ENCODE data around the gene TAF12.
"Not testable (repeated sequence)": the region's sequence is repeated elsewhere in the genome, so short reads cannot be mapped to it uniquely, and the experiment has no call there.

Gene TAF12, protein sequence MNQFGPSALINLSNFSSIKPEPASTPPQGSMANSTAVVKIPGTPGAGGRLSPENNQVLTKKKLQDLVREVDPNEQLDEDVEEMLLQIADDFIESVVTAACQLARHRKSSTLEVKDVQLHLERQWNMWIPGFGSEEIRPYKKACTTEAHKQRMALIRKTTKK

DNA sequence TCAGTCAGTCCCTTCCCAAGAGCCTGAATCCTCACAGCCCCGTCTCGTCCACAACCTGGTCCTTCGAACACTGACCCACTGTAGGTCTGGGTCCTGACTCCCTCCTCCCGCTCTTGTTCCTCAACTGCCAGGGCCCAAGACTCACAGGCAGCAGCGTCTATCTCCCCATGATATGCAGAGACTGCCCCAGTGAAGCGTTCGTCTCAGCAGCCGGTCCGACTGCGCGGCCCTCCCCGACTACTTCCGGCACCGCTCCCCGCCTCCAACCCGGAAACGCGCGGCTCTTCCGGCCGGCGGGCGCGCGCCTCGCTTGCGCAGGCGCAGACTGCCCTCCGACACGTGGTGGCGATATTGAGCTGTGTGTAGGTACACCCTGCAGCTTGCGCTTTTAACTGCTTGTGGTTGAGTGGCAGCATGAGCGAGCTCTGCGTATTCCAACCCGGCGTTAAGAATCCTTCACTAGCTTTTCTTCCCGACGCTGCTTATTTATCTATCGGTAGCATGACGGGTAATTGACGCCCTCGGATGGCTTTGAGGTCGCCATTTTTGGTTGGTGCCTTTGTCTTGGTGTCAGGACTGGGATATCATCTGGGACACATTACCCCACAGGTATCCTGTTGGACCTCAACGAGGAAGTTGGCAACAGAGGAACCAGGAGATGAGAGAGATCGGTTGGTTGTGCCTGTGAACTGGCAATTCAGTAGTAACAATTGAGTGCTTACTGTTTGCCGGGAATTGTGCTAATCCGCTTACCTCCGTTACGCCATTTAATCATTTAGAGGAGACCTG, at the start of gene TAF12:
Gene TAF12 (minus strand): TSS at position 221 of the 789 bp plus-strand sequence. CDS start 20,986 bp downstream, outside the sequence.
- peak; percentile 44 to 96 (median 89) for DNase-seq

DNA sequence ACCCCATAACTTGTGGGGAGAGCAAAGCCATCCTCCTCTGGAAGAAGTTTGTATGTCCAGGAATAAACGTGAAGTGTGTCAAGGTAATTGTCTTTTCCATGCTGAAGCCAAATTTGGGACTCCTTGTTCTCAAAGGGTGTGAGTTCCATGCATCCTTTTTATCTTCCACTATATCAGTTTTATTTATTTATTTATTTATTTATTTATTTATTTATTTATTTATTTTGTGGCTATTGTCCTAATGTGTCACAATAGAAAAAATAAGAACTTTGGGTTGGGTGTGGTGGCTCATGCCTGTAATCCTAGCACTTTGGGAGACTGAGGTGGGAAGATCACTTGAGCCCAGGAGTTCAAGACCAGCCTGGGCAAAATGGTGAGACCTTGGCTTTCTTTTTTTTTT, 48.8 kb upstream of the TAF12 start:
- not testable (repeated sequence) for DNase-seq

DNA sequence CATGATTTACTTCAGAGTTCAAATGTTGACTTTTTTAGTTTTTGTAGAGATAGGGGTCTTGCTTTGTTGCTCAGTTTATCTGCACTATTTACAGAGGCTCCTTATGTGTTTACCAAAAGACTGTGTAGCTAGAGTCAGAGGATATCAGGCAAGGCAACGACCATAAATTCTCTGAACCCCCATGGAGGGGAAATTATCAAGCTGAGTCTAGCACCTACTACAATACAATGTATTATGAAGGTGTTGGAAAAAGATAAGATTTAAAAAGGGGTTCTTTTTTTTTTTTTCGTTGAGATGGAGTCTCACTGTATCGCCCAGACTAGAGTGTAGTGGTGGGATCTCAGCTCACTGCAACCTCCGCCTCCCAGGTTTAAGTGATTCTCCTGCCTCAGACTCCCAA, 42.1 kb upstream of the TAF12 start:
- DNase-seq = no peak

DNA sequence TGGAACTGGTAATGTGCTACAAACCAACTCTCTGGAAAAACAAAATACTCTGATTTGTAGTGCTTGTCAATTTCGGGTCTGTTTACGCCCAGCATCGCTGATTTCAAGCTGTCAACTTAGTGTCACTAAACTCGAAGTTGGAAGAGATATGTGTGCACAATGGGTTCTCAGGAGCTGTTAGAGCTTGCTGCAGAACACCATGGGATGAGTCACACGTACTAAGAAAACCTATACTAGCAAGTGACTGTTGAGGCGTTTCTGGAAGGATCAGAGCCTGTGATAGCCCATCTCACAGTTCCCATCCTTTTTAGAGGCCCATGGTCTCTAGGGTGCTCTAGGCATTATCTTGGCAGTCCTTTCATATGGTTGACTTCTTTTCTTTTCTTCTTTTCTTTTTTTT, 40.0 kb upstream of the TAF12 start:
- DNase-seq = peak in 1 of 56 donors; percentile 4

DNA sequence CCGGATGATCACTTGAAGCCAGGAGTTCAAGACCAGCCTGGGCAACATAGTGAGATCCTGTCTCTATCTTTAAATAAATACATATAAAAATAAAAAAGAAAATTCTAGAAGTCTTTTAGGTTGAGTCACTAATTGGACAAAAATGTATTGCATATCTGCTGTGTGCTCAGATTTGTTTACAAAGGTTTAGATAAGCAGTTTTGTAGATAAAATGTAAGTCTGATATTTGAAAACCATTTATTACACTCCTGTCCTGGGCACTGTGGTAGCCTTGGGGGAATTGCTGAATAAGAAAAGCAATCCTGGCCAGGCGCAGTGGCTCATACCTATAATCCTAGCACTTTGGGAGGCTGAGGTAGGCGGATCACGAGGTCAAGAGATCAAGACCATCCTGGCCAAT, 37.3 kb upstream of the TAF12 start:
- no peak for DNase-seq

DNA sequence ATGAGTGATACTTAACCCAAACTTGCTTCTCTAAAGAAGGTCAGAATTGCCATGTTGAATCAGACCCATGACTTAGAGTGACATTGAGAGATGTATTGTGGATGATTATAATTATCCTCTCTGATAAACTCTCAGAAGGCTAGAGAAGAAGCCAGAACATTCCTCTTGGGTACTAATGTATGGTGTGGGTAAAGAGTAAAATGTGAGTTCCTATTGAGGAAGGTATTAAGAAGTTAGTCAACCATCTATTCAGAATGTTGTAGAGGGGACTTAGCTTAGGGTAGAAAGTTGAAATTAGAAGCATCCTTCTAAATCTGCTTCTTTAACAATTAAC, 33.0 kb upstream of the TAF12 start:
- DNase-seq = no peak

DNA sequence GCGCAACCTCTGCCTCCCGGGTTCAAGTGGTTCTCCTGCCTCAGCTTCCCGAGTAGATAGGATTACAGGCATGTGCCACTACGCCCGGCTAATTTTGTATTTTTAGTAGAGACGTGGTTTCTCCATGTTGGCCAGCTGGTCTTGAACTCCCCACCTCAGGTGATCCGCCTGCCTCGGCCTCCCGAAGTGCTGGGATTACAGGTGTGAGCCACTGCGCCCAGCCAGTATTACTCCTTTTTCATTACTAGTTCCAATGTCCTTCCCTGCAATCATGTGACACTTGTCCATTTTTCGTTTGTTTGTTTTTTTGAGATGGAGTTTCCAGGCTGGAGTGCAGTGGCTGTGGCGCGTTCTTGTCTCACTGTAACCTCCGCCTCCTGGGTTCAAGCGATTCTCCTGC, 30.1 kb upstream of the TAF12 start:
- not testable (repeated sequence) for DNase-seq

DNA sequence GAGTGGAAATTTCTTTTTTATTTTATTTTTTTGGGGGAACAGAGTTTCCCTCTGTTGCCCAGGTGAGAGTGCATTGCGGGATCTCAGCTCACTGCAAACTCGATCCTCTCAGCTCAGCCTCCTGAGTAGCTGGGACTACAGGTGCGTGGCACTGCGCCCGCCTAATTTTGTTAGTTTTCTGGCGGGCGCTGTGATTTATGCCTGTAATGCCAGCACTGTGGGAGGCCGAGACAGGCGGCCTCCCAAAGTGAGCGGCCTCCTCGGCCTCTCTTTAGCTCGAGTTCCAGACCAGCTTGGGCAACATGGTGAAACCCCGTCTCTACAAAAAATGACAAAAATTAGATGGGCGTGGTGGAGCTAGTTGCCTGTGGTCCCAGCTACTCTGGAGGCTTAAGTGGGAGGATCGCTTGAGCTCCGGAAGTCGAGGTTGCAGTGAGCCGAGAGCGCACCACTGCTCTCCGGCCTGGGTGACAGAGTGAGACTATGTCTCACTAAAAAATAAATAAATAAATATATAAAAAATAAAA, 28.4 kb upstream of the TAF12 start:
- DNase-seq = no peak

DNA sequence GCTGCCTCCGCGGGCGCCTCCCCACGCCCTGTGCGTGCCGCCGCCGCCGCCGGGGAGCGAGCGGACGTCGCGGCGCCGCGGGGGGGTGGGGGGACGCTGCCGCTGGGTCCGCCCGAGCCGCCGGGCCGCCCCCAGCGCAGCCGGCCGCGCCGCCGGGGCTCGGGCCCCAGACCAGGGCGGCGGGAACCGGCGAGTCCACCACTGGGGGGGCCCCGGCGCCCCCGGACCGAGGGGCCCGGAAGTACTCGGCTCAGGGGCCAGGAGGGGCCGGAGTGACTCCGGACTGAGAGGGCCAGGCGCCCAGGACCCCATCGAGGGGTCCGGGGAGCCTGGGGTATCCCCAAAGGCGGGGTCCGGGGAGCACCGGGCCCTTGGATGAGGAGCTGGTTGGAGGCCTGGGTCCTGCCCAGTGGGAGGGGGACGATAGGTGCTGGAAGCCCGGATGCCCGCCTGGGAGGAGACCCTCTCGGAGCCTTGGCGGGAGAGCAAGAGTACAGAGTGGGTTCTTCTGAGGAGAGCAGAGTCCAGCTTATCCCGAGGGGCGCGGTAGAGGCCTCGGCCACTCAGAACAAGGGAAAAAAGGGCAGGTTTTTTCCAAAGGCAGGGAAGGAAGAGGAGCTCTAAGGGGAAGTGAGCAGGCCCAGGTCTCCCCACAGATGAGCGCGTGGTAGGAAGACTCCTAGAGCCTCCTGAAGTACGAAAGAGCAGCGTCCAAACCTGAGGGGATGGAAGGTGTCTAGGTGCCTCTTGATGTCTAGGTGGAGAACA, 26.3 kb upstream of the TAF12 start:
- DNase-seq = peak in 49 of 56 donors; percentile 2 to 71 (median 37)

DNA sequence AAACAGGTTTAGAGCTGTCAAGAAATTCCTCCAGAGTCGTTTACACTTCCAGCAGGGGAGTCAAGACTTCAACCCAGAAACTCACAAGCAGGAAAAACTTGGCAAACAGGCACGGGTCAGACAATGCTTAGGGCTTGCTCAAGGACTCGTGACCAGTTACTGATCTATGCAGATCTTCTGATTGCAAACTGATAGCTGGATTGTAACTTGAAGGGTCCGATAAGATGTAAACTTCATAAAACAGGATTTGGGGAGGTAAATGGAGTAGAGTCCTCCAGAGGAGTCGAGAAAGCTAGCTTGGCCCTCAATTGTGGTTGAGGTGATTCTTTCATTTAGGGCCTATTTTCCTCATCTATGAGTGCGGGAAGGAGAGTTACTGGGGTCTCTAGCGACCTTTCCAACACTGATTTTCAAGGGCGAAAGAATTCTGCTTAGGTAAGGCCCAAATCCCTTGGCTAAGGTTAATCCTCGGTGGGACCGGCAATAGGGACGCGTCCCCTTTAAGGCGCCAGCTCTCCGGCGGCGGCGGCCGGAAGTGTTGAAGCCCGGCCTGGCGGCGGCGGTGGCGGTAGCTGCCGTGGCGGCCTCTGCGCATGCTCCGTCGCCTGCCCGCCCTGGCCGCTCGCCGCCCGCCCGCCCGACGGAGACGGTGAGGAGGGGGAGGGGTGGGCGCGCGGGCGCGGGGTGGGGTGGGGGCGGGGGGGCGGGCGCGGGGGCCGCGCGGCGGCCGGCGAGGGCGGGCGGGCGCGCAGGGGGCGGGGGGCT, 25.5 kb upstream of the TAF12 start, which contains the start of gene GMEB1:
Gene GMEB1 (plus strand): TSS at position 594 of the 765 bp plus-strand sequence. CDS start 14,829 bp downstream, outside the sequence.
- peak in 54 of 56 donors; percentile 29 to 87 (median 72) for DNase-seq

DNA sequence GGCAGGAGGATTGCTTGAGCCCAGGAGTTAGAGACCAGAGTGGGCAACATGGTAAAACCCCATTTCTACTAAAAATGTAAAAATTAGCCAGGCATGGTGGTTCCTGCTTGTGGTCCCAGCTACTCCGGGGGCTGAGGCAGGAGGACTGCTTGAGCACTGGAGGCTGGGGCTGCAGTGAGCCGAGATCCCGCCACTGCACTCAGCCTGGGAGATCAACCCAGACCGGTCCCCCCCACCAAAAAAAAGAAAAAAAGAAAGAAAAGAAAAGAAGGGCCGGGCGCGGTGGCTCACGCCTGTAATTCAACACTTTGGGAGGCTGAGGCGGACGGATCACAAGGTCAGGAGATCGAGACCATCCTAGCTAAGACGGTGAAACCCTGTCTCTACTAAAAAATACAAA, 23.9 kb upstream of the TAF12 start:
- no peak for DNase-seq

DNA sequence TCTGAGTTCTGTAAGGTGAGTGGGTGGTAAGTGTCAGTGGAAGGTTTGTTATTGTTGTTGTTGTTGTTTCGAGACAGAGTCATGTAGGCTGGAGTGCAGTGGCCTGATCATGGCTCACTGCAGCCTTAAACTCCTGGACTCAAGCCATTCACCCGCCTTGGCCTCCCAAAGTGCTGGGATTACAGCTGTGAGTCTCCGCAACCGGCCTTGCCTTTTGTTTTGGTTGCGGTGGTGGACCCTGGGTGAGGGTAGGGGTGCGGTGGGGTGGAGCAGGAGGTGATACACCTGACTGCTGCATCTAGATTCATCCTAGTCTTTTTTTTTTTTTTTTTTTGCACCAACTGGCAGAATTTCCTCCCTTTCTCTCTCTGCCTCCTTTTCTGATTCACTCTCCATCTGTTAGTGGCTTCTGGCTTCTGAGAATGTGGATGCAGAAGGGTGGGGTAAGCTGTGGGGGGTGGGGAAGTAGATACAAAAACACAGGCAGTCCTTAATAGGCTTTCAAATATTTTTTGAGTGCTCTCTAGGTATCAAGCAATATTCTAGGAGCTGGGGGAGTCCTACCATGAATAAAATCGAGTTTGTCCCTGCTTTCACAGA, 21.1 kb upstream of the TAF12 start:
- no peak for DNase-seq

DNA sequence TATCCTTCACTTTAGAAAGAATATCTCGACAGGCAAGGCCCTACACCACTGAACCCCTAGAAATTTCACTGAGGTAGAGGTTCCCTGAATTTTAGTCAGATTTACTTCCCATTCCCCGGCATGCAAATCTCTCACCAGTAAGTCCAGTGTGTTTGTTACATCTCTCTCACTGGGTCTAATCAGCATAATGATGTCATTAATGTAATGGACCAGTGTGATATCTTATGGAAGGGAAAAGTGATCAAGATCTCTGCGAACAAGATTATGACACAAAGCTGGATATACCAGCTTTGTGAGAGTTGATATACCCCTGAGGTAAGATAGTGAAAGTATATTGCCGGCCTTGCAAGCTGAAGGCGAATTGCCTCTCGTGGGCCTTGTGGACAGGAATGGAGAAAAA, 13.5 kb upstream of the TAF12 start:
- DNase-seq = no peak

DNA sequence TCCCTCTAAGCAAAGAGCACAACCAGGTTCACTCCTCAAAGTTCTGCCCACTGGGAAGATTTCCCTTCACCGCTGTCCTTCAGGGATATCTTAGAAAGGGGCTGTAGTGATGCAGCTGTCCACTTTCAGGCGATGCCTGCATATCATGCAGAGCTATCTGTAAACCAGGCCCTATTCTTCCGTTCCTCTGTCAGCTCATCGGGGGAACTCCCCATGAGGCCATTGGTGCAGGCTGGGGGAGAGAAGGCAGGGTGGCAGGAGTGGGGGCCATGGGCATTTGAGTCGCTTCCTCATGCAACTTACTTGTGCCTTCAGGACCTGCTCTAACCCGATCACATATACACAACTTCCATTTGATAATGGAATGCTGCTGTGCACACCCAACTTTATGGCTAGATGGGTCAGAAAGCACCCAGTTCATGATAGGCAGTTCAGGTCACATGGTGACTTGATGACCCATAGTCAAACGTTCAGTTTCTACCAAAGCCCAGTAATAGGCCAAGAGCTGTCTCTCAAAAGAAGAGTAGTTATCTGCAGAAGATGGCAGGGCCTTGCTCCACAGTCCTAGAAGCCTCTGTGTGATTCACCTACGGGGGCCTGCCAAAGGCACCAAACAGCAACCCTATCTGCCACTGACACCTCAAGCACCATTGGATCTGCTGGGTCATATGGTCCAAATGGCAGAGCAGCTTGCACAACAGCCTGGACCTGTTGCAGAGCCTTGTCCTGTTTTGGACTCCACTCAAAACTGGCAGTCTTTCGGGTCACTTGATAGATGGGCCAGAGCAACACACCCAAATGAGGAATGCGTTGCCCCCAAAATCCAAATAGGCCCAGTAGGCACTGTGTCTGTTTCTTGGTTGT, 12.8 kb upstream of the TAF12 start:
- not testable (repeated sequence) for DNase-seq

DNA sequence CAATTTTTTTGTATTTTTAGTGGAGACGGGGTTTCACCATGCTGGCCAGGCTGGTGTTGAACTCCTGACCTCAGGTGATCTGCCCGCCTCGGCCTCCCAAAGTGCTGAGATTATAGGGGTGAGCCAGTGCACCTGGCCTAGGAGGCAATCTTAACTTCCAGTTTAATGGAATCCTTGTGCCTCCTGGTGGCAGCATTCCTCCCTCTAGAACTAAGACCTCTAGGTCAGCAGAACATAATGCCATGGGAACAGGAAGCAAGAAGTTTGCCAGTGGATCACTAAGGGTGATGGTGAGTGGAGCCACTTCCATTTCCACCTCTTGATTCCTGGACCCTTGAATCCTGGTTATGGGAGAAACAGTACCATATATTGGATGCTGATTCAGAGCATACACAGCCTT, 11.0 kb upstream of the TAF12 start:
- DNase-seq = not testable (repeated sequence)

DNA sequence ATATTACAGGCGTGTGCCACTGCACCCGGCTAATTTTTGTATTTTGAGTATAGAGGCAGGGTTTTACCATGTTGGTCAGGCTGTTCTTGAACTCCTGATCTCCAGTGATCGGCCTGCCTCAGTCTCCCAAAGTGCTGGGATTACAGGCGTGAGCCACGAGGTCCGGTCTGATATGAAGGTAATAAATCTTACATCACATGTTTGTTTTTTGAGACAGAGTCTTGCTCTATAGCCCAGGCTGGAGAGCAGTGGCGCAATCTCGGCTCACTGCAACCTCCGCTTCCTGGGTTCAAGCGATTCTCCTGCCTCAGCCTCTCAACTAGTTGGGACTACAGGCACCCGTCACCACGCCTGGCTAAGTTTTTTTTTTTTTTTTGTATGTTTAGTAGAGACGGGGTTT, 10.2 kb upstream of the TAF12 start:
- not testable (repeated sequence) for DNase-seq

DNA sequence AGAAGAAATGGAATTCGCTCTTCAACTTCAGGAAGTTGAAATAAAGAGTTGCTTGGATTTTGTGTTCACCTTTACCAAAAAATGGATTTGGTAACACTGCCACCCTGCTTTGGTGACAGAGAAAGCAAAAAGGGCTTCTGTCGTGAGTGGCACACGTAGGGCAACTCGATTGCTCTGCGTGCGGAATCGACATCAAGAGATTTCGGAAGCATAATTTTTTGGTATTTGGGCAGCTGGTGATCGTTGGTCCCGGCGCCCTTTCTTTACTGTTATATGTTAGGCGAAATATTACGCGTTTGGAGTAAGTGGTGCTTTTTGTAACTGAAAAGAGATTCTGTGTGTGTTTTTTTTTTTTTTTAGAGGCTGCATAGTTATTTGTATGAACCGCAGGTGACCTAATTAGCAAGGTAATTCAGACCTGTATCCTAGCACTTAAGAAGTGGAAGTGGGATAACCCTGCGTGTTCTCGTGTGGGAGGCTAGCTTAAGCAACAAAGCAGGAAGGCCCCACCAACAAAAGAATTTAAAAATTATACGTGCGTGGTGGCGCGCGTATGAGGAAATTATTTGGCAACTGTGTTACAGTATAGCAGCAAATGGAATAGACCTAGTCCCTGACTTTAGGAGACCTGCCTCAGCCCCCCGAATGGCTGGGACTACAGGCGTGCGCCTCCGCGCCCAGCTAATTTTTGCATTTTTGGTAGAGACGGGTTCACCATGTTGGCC, 5.8 kb upstream of the TAF12 start, which contains the start of gene RNU11:
Gene RNU11 (plus strand): TSS at position 127 of the 725 bp plus-strand sequence.
- DNase-seq = peak in 54 of 56 donors; percentile 19 to 91 (median 74)

DNA sequence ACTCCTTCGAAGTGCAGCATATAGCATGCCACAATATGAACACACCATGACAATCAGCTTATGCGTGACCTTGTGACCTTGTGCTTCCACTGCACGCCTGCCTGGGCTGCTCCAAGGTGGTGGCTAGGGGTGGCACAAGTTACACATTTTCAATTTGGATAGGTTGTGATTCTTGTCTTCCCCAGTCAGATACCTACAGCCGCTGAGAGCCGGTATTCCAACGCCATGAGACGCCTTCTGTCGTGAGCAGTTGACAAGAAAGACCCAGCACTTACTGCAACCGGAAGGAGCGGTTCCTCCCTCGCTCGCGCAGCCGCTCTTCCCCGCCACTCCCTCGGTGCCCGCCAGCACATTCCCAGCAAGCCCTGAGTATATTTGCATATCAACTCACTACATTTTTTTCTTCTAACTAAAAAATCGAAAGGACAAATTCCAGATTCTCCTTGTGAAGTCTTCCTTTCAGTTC, 5.2 kb upstream of the TAF12 start:
- peak; percentile 49 to 94 (median 84) for DNase-seq

DNA sequence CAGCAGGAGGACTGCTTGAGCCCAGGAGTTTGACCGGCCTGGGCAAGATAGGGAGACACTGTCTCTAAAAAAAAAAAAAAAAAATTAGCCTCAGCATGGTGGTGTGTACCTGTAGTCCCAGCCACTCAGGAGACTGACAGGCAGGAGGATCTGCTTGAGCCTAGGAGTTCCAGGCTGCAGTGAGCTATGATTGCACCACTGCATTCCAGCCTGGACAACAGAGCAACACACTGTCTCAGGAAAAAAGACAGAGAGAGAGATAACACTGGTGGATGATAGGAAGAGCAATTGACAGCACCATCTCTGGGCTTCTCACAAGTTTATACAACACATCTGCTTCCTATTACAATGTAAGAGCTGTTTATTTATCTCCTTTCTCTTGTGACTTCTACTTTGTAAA, 3.2 kb upstream of the TAF12 start:
- DNase-seq = no peak
